IMR-90 (cell line): ENCODE data around the gene PDLIM5. TPM values are rescaled to one million over a fixed set of nuclear protein-coding genes. Genes with fewer than 3 reads are reported as not detected.

Experiments
- ATAC-seq: fragments of 200-7000 bp; cut with Tn5 transposase; 2 replicates; pipeline ENCODE4 v1.9.1; 2020; ENCODE audit warnings: low read depth, mild to moderate bottlenecking, moderate library complexity
- BruUV-seq: library from RNA; stranded (reverse); fragments of 400-500 nt; replicated peaks from 2 replicates; lab custom pipeline; 2021; lab: Mats Ljungman, UMichigan
- CTCF ChIA-PET: fragments of 300-600 bp; formaldehyde crosslinking; extraction: SDS; loops from one replicate; lab custom pipeline; 2021; ENCODE audit warnings: antibody characterized with exemption; lab: Yijun Ruan, JAX
- POLR2A ChIA-PET: fragments of 300-600 bp; sonication (Branson Sonifier 250); formaldehyde crosslinking; loops from one replicate; lab custom pipeline; 2022; ENCODE audit warnings: antibody characterized with exemption; ENCODE audit not compliant: unreplicated experiment; lab: Charles Lee
- DNase-seq: peaks from one replicate; pipeline ENCODE4 v3.0.0; 2013
- H2AFZ ChIP-seq: replicated peaks from 2 replicates; pipeline ENCODE3; 2013; ENCODE audit warnings: low read length, mild to moderate bottlenecking; ENCODE audit not compliant: poor library complexity
- H2AK5ac ChIP-seq: 2 replicates; pipeline ENCODE4 v1.6.1; 2013; ENCODE audit warnings: low read depth, low read length, inconsistent platforms
- H2AK9ac ChIP-seq: replicated peaks from 2 replicates; pipeline ENCODE3; 2013; ENCODE audit warnings: mild to moderate bottlenecking, low read depth, low read length, moderate library complexity; ENCODE audit not compliant: poor library complexity
- H2BK120ac ChIP-seq: 2 replicates; pipeline ENCODE4 v1.6.1; 2013; ENCODE audit warnings: low read depth, low read length, inconsistent platforms
- H2BK15ac ChIP-seq: 3 replicates; pipeline ENCODE4 v1.6.1; 2013; ENCODE audit warnings: low read depth, low read length, inconsistent platforms
- H2BK20ac ChIP-seq: 2 replicates; pipeline ENCODE4 v1.6.1; 2013; ENCODE audit warnings: low read depth, mild to moderate bottlenecking, inconsistent platforms, low read length, moderate library complexity
- H2BK5ac ChIP-seq: 2 replicates; pipeline ENCODE4 v1.6.1; 2013; ENCODE audit warnings: mild to moderate bottlenecking, low read depth, low read length, inconsistent platforms; ENCODE audit not compliant: poor library complexity, severe bottlenecking
- H3K14ac ChIP-seq: replicated peaks from 2 replicates; pipeline ENCODE4 v1.6.1; 2013; ENCODE audit warnings: low read depth, low read length, inconsistent platforms
- H3K18ac ChIP-seq: 2 replicates; pipeline ENCODE4 v1.6.1; 2013; ENCODE audit warnings: low read depth, low read length, control low read depth
- H3K23ac ChIP-seq: 2 replicates; pipeline ENCODE4 v1.6.1; 2013; ENCODE audit warnings: low read depth, low read length, inconsistent platforms
- H3K27ac ChIP-seq: 2 replicates; pipeline ENCODE4 v1.5.1; 2013; ENCODE audit warnings: mild to moderate bottlenecking, control low read depth, low read length; ENCODE audit not compliant: insufficient read depth
- H3K27me3 ChIP-seq: 2 replicates; pipeline ENCODE4 v1.6.1; 2013; ENCODE audit warnings: low read length; ENCODE audit not compliant: control insufficient read depth, insufficient read depth
- H3K36me3 ChIP-seq: 2 replicates; pipeline ENCODE4 v1.6.1; 2013; ENCODE audit warnings: low read length, mixed read lengths; ENCODE audit not compliant: control insufficient read depth, insufficient read depth
- H3K4ac ChIP-seq: 2 replicates; pipeline ENCODE4 v1.6.1; 2013; ENCODE audit warnings: low read depth, low read length, inconsistent platforms
- H3K4me1 ChIP-seq: 2 replicates; pipeline ENCODE4 v1.6.1; 2013; ENCODE audit warnings: low read length, mixed read lengths; ENCODE audit not compliant: control insufficient read depth, insufficient read depth
- H3K4me2 ChIP-seq: 2 replicates; pipeline ENCODE4 v1.6.1; 2013; ENCODE audit warnings: low read depth, mild to moderate bottlenecking, control low read depth, low read length, moderate library complexity
- H3K4me3 ChIP-seq: 2 replicates; pipeline ENCODE4 v1.5.1; 2013; ENCODE audit warnings: low read depth, mild to moderate bottlenecking, control low read depth, low read length, moderate library complexity; ENCODE audit not compliant: insufficient read depth
- H3K56ac ChIP-seq: 2 replicates; pipeline ENCODE4 v1.6.1; 2013; ENCODE audit warnings: low read length, inconsistent platforms; ENCODE audit not compliant: insufficient read depth; ENCODE audit errors: extremely low read depth
- H3K79me1 ChIP-seq, 2 experiments: 2 replicates each; pipeline ENCODE4 v1.6.1; 2013; ENCODE audit warnings: low read length in 2 of 2, inconsistent platforms in 1 of 2, low read depth in 1 of 2
- H3K9ac ChIP-seq: 2 replicates; pipeline ENCODE4 v1.6.1; 2013; ENCODE audit warnings: low read depth, low read length, control low read depth
- H3K9me1 ChIP-seq: 2 replicates; pipeline ENCODE4 v1.6.1; 2013; ENCODE audit warnings: low read length, inconsistent platforms; ENCODE audit not compliant: insufficient read depth
- H3K9me3 ChIP-seq: 2 replicates; pipeline ENCODE4 v1.6.1; 2013; ENCODE audit warnings: low read length; ENCODE audit not compliant: control insufficient read depth, insufficient read depth
- H4K20me1 ChIP-seq: 2 replicates; pipeline ENCODE4 v1.6.1; 2013; ENCODE audit warnings: low read length, inconsistent platforms; ENCODE audit not compliant: insufficient read depth
- H4K5ac ChIP-seq: 2 replicates; pipeline ENCODE4 v1.6.1; 2013; ENCODE audit warnings: mild to moderate bottlenecking, low read depth, low read length, control low read depth
- H4K8ac ChIP-seq, 2 experiments: 2 replicates each; pipeline ENCODE4 v1.6.1; 2013; ENCODE audit warnings: low read depth in 2 of 2, low read length in 2 of 2, control low read depth in 1 of 2, inconsistent platforms in 1 of 2
- H4K91ac ChIP-seq: 2 replicates; pipeline ENCODE4 v1.6.1; 2013; ENCODE audit warnings: low read depth, low read length, inconsistent platforms; ENCODE audit not compliant: insufficient read depth
- BHLHE40 ChIP-seq: fragments of 150-350 bp; IDR thresholded peaks from 2 replicates; pipeline ENCODE4 v1.6.1; 2016; ENCODE audit warnings: mild to moderate bottlenecking, low read depth, low read length
- CEBPB ChIP-seq: IDR thresholded peaks from 2 replicates; pipeline ENCODE4 v1.6.1; 2012; ENCODE audit warnings: low read depth, low read length, improper control_type of control experiment
- CHD1 ChIP-seq: IDR thresholded peaks from 2 replicates; pipeline ENCODE4 v1.6.1; 2012; ENCODE audit warnings: low read depth, low read length, improper control_type of control experiment
- ELK1 ChIP-seq: fragments of 150-350 bp; IDR thresholded peaks from 2 replicates; pipeline ENCODE4 v1.6.1; 2016; ENCODE audit warnings: low read depth, mild to moderate bottlenecking, low read length, moderate library complexity, borderline replicate concordance
- FOS ChIP-seq: fragments of 150-350 bp; IDR thresholded peaks from 2 replicates; pipeline ENCODE4 v1.6.1; 2016; ENCODE audit warnings: low read depth, low read length
- MAZ ChIP-seq: IDR thresholded peaks from 2 replicates; pipeline ENCODE4 v1.6.1; 2012; ENCODE audit warnings: low read depth, mild to moderate bottlenecking, low read length, improper control_type of control experiment, moderate library complexity, borderline replicate concordance
- POLR2A ChIP-seq: IDR thresholded peaks from 2 replicates; pipeline ENCODE4 v1.6.1; 2012; ENCODE audit warnings: mild to moderate bottlenecking, low read depth, low read length
- RAD21 ChIP-seq: IDR thresholded peaks from 2 replicates; pipeline ENCODE4 v1.6.1; 2012; ENCODE audit warnings: low read length, improper control_type of control experiment
- RCOR1 ChIP-seq: IDR thresholded peaks from 2 replicates; pipeline ENCODE4 v1.6.1; 2012; ENCODE audit warnings: mild to moderate bottlenecking, low read length, improper control_type of control experiment; ENCODE audit not compliant: insufficient replicate concordance
- RFX5 ChIP-seq: IDR thresholded peaks from 2 replicates; pipeline ENCODE4 v1.8.0; 2012; ENCODE audit warnings: low read depth, mild to moderate bottlenecking, low read length, moderate library complexity
- SMC3 ChIP-seq: fragments of 150-350 bp; IDR thresholded peaks from 2 replicates; pipeline ENCODE4 v1.6.1; 2016; ENCODE audit warnings: low read depth, mild to moderate bottlenecking, antibody characterized with exemption, low read length, moderate library complexity
- USF2 ChIP-seq: fragments of 150-350 bp; IDR thresholded peaks from 2 replicates; pipeline ENCODE4 v1.6.1; 2017; ENCODE audit warnings: mild to moderate bottlenecking, antibody characterized with exemption, low read length, low read depth
- WGBS, 2 experiments: methylation state at CpG; one replicate each; pipeline versions ENCODE4 v1.1.5 to v1.1.7; 2013; ENCODE audit warnings: missing lambda C conversion rate in 2 of 2; ENCODE audit not compliant: insufficient read length in 1 of 2; ENCODE audit errors: extremely low coverage in 2 of 2; 5-methylcytosine and 5-hydroxymethylcytosine counted together
- dilution Hi-C: fragments of 300-500 bp; cut with HindIII; formaldehyde crosslinking; loops from one replicate; pipeline ENCODE4 v1.14.3; 2018; ENCODE audit warnings: low sequenced_read_pairs; ENCODE audit not compliant: unreplicated experiment
- in situ Hi-C: fragments of 300-500 bp; cut with MboI; formaldehyde crosslinking; loops from 3 replicates; pipeline ENCODE4 v1.14.3; 2019; ENCODE audit warnings: low sequenced_read_pairs, inconsistent platforms, mixed read lengths
- intact Hi-C: fragments of 100-400 bp; cut with micrococcal nuclease; formaldehyde crosslinking; loops from 2 replicates; pipeline ENCODE4 v1.10.0; 2022
- polyA plus RNA-seq, 3 experiments: library from polyadenylated mRNA; depleted of rRNA; stranded (reverse); fragments of >200 nt; gene quantifications; 2 replicates each; pipeline ENCODE4 v1.2.3, GENCODE V29; 2012; ENCODE audit warnings: low replicate concordance in 1 of 3
- total RNA-seq: library from RNA; depleted of rRNA; stranded (reverse); fragments of >200 nt; gene quantifications from 2 replicates; pipeline ENCODE4 v1.2.3, GENCODE V29; 2012

Gene PDLIM5
- total and polyA plus RNA-seq, 2 of the 4 experiments (the other 2 are of a cell fraction), result 96.5 to 188 TPM

GRCh38 chr4:94534401-94535312 lies 82.9 kb downstream of the PDLIM5 start (continued):
- TF ChIP-seq USF2, result no peak
- no peak for TF ChIP-seq RFX5
- no peak for TF ChIP-seq RAD21

GRCh38 chr4:94536049-94536448 lies 84.3 kb downstream of the PDLIM5 start:
- BruUV-seq, result no TSS peak
- no peak for DNase-seq

More at GRCh38 chr4:94536049-94536448, 84.3 kb downstream of the PDLIM5 start:
- Histone ChIP-seq H4K91ac (no peak overlapping the region; the same call in 1 of the 2 replicates), H3K4me1 (peaks cover 8% of the 10 kb centered on the region; the same call in 1 of the 2 replicates), H2BK5ac (no peak overlapping the region), H3K56ac (no peak overlapping the region), H3K4me2 (no peak overlapping the region), H3K14ac (peak overlapping the region; percentile 39; the same call in 1 of the 2 replicates), H2BK20ac (0 out of 2 replicates have a peak overlapping the region, but pooled peaks have one; percentile 8), H3K27ac (no peak overlapping the region), H3K27me3 (no peaks in the 10 kb centered on the region), H3K9me3 (no peaks in the 10 kb centered on the region), H2BK120ac (no peak overlapping the region), H3K23ac (no peak overlapping the region), H4K20me1 (peaks cover 10% of the 10 kb centered on the region; the same call in 1 of the 2 replicates), H3K9ac (no peak overlapping the region), H2AK9ac (no peak overlapping the region), H3K18ac (no peak overlapping the region), H2BK15ac (no peak overlapping the region), H4K5ac (no peak overlapping the region), H3K4me3 (no peak overlapping the region), H3K36me3 (no peaks in the 10 kb centered on the region), H3K4ac (no peak overlapping the region; the same call in 1 of the 2 replicates), H3K79me1 (peaks cover 44 to 58% of the 10 kb centered on the region in 2 experiments), H3K9me1 (peaks cover 10% of the 10 kb centered on the region), H4K8ac (no peak overlapping the region), H2AFZ (no peak overlapping the region), H2AK5ac (no peak overlapping the region)
- TF ChIP-seq FOS (no peak), POLR2A (no peak), USF2 (no peak), RCOR1 (no peak), ELK1 (no peak), SMC3 (no peak), CHD1 (no peak), RFX5 (no peak), MAZ (no peak), RAD21 (no peak), CEBPB (no peak), BHLHE40 (no peak)
- in situ Hi-C loops (no loop called here), dilution Hi-C loops (no loop called here), intact Hi-C loops (no loop called here)
- ATAC-seq, result no peak
- ChIA-PET CTCF (interaction anchor here (0.6 to 0.7 kb wide), 2 partner anchors 113 to 195 kb away, joined by 3 to 8 read pairs; no protein-coding TSS in a partner anchor), POLR2A (no interaction called here)
- no CpG with 5 or more reads among the region's 3 CpGs for WGBS, 2 experiments
